ENCODE data around the gene PCSK4.

The PCSK4 gene

DNA sequence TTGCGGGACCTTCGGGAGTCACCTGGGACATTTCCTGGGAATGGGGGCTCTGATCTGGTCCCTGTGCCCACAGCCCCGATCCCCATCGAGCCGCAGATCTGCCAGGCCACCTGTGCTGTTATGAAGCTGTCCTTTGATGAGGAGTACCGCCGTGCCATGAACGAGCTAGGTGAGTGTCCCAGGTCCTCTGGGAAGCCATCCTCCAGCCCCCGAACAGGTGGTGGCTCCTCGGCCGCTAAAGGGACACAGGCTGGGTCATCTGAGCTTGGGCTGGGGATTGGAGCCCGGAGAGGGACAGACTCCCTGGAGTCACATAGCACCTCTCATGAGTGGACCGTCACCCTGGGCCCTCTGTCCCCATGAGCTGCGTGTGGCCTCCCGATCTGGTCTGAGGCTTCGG lies 32.3 kb downstream of the PCSK4 start:
- DNase-seq (ENCODE audit: low read depth): no peak
- TF ChIP-seq CTCF (IDR thresholded peaks at IDR 0.05; ENCODE audit: low read length, missing control alignments): no peak
- no peak overlapping the region for H3K4me3 ChIP-seq (replicated peaks; ENCODE audit: low read depth, low read length)

DNA sequence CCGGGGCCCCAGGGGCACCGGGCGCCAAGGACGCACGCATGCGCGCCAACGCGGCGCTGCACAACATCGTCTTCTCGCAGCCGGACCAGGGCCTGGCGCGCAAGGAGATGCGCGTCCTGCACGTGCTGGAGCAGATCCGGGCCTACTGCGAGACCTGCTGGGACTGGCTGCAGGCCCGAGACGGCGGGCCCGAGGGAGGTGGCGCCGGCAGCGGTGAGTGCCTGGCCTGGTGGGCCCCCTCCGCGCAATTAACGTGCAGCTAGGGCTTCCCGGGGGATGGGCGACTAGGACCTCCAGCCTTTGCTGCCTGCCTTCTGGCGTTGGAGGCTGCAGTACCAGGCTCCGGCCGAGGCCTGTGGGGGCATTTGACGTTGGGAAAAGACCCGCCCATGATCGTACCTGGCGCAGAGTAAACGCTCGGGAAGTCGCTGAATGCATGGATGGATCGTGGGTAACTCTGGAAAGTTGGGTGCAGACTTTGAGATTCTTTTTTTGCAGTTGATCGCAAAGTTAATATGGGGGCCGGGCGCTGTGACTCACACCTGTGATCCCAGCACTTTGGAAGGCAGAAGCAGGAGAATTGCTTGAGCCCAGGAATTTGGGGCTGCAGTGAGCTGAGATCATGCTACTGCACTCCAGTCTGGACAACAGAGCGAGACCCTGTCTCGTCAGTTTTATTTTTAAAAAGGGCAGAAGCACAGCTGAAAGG lies 33.0 kb downstream of the PCSK4 start:
- H3K4me3 ChIP-seq (replicated peaks; ENCODE audit: low read depth, low read length): no peak overlapping the region
- DNase-seq (ENCODE audit: low read depth): no peak
- no peak for TF ChIP-seq CTCF (IDR thresholded peaks at IDR 0.05; ENCODE audit: low read length, missing control alignments)

- no peak for TF ChIP-seq CTCF (IDR thresholded peaks at IDR 0.05; ENCODE audit: low read length, missing control alignments)
- no peak overlapping the region for H3K4me3 ChIP-seq (replicated peaks; ENCODE audit: low read depth, low read length)
- no peak for DNase-seq (ENCODE audit: low read depth)
Measured at GRCh38 chr19:1456121-1456900, 33.8 kb downstream of the PCSK4 start.

- DNase-seq (ENCODE audit: low read depth): peak; percentile 61
- no peak for TF ChIP-seq CTCF (IDR thresholded peaks at IDR 0.05; ENCODE audit: low read length, missing control alignments)
- H3K4me3 ChIP-seq (replicated peaks; ENCODE audit: low read depth, low read length): no peak overlapping the region
Measured at GRCh38 chr19:1455336-1456120, 34.6 kb downstream of the PCSK4 start.

DNA sequence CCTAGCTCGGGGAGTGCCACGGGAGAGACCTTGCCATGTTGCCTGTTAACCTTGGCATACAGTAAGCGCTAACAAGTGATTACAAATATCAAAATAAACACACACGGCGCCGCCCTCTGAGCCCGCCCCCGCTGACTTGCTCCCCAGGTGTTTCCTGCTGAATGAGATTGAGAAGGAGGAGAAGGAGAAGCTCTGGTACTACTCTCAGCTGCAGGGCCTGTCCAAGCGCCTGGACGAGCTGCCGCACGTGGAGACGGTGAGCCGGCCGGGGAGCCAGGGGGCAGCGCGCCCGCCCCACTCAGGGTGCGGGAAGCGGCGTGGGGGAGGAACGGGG lies 35.2 kb downstream of the PCSK4 start:
- TF ChIP-seq CTCF (IDR thresholded peaks at IDR 0.05; ENCODE audit: low read length, missing control alignments): no peak
- DNase-seq (ENCODE audit: low read depth): no peak
- no peak overlapping the region for H3K4me3 ChIP-seq (replicated peaks; ENCODE audit: low read depth, low read length)

DNA sequence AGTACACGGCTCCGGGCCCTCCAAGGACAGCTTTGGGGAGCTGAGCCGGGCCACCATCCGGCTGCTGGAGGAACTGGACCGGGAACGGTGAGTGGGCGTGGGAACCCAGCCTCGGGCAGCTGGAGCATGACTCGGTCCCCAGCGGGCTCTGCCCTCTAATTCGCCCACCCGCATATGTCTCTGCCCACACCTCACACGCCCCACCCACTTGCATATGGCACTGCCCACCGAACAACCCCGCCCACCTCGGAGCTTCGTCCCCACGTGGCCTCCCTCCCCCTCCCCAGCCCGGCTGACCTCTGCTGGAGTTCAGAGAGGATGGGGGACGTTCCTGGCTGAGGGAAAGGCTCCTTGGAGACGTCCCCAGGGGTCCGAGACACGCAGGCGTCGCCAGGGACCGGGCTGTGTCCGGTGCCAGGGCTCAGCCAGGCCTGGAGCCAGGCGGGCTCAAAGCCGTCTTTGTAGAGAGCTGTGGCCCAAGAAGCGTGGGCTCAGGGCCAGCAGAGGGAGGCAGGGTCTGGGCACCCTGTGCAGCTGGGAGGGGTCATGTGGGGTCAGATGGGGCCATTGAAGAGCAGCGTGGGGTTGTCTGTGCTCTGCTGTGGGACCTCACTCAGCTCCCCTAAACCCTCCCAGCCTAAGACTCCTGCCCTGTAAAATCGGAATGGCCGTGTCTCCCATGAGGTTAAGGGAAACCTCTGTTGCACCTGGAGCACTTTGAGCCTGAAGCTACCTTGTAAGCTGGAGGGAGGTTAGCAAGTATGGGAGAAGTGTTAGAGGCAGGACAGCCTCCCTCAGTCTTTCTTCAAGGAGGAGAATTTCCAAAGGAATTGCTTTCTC lies 36.4 kb downstream of the PCSK4 start:
- no peak overlapping the region for H3K4me3 ChIP-seq (replicated peaks; ENCODE audit: low read depth, low read length)
- DNase-seq (ENCODE audit: low read depth): no peak
- no peak for TF ChIP-seq CTCF (IDR thresholded peaks at IDR 0.05; ENCODE audit: low read length, missing control alignments)

Measured in fibroblast of pulmonary artery (primary cell).